Neuronal stem cell (in vitro differentiated cells): Measurements from ENCODE around the gene CHAD.
A peak's percentile ranks its signal among the peaks of the same experiment; 100 is the strongest.

Source experiments
- DNase-seq: peaks from one replicate; pipeline ENCODE4 v3.0.0-alpha.2; 2013; ENCODE audit warnings: low spot score
- H2AFZ ChIP-seq: one replicate; pipeline ENCODE4 v1.6.1; 2013; ENCODE audit warnings: mild to moderate bottlenecking, low read length, inconsistent platforms
- H2AK5ac ChIP-seq: 2 replicates; pipeline ENCODE4 v1.6.1; 2013; ENCODE audit warnings: low read depth, mild to moderate bottlenecking, inconsistent platforms, low read length, moderate library complexity, mixed read lengths
- H2BK120ac ChIP-seq: 2 replicates; pipeline ENCODE4 v1.6.1; 2013; ENCODE audit warnings: low read depth, mild to moderate bottlenecking, inconsistent platforms, low read length, moderate library complexity, mixed read lengths
- H2BK12ac ChIP-seq: one replicate; pipeline ENCODE4 v1.6.1; 2013; ENCODE audit warnings: low read length, inconsistent platforms
- H2BK15ac ChIP-seq: 2 replicates; pipeline ENCODE4 v1.6.1; 2013; ENCODE audit warnings: mild to moderate bottlenecking, low read length, inconsistent platforms, mixed read lengths
- H2BK5ac ChIP-seq: one replicate; pipeline ENCODE4 v1.6.1; 2013; ENCODE audit warnings: inconsistent platforms, mild to moderate bottlenecking, low read length, moderate library complexity
- H3K14ac ChIP-seq: one replicate; pipeline ENCODE4 v1.6.1; 2013; ENCODE audit warnings: low read length, inconsistent platforms
- H3K18ac ChIP-seq: 2 replicates; pipeline ENCODE4 v1.6.1; 2013; ENCODE audit warnings: low read length, inconsistent platforms
- H3K23ac ChIP-seq: 2 replicates; pipeline ENCODE4 v1.6.1; 2013; ENCODE audit warnings: low read depth, mild to moderate bottlenecking, mixed read lengths, low read length, inconsistent platforms; ENCODE audit not compliant: poor library complexity
- H3K27ac ChIP-seq: replicated peaks from 3 replicates; pipeline ENCODE4 v1.5.1; 2013; ENCODE audit warnings: low read length, inconsistent platforms
- H3K27me3 ChIP-seq, 3 experiments: 2 replicates each; pipeline ENCODE4 v1.6.1; 2013; ENCODE audit warnings: low read length in 3 of 3, mild to moderate bottlenecking in 2 of 3, inconsistent platforms in 1 of 3, low read depth in 1 of 3, mixed read lengths in 1 of 3, moderate library complexity in 1 of 3; ENCODE audit not compliant: control insufficient read depth in 3 of 3, insufficient read depth in 3 of 3
- H3K36me3 ChIP-seq, 2 donors: replicated peaks in 1 of 2; 2 replicates each; pipeline ENCODE4 v1.6.1; 2013; ENCODE audit warnings: low read length in 2 of 2; ENCODE audit not compliant: control insufficient read depth in 2 of 2, insufficient read depth in 2 of 2
- H3K4ac ChIP-seq: 2 replicates; pipeline ENCODE4 v1.6.1; 2013; ENCODE audit warnings: inconsistent platforms, mild to moderate bottlenecking, low read length, moderate library complexity
- H3K4me1 ChIP-seq, 2 donors: 1 replicate in 1 of 2; 2 replicates in 1 of 2; pipeline ENCODE4 v1.6.1; 2013; ENCODE audit warnings: low read length in 2 of 2, low read depth in 1 of 2; ENCODE audit not compliant: control insufficient read depth in 2 of 2, insufficient read depth in 1 of 2
- H3K4me2 ChIP-seq: one replicate; pipeline ENCODE4 v1.6.1; 2013; ENCODE audit warnings: mild to moderate bottlenecking, low read length, inconsistent platforms; ENCODE audit not compliant: insufficient read depth, poor library complexity, severe bottlenecking
- H3K4me3 ChIP-seq, 2 donors: 2 replicates each; pipeline ENCODE4 v1.5.1; 2013; ENCODE audit warnings: low read length in 2 of 2, mild to moderate bottlenecking in 2 of 2, inconsistent platforms in 1 of 2, moderate library complexity in 1 of 2
- H3K79me1 ChIP-seq: one replicate; pipeline ENCODE4 v1.6.1; 2013; ENCODE audit warnings: low read depth, mild to moderate bottlenecking, inconsistent platforms, low read length, moderate library complexity
- H3K9ac ChIP-seq: one replicate; pipeline ENCODE4 v1.6.1; 2013; ENCODE audit warnings: mild to moderate bottlenecking, low read depth, low read length, inconsistent platforms; ENCODE audit not compliant: poor library complexity
- H3K9me3 ChIP-seq, 2 donors: replicated peaks in 1 of 2; 2 replicates each; pipeline versions ENCODE3 to v1.6.1; 2013; ENCODE audit warnings: low read length in 2 of 2, mild to moderate bottlenecking in 2 of 2, inconsistent platforms in 1 of 2, low read depth in 1 of 2, mixed read lengths in 1 of 2, moderate library complexity in 1 of 2; ENCODE audit not compliant: control insufficient read depth in 2 of 2, insufficient read depth in 1 of 2
- H4K8ac ChIP-seq: one replicate; pipeline ENCODE4 v1.6.1; 2013; ENCODE audit warnings: low read depth, mild to moderate bottlenecking, inconsistent platforms, low read length, moderate library complexity
- H4K91ac ChIP-seq: one replicate; pipeline ENCODE4 v1.6.1; 2013; ENCODE audit warnings: low read length, low read depth, mild to moderate bottlenecking, inconsistent platforms; ENCODE audit not compliant: poor library complexity
- WGBS, 2 donors: extraction: QIAGEN DNeasy Blood & Tissue Kit; methylation state at CpG; one replicate each; pipeline ENCODE4 v1.1.7; 2013; ENCODE audit warnings: missing lambda C conversion rate in 2 of 2, mixed read lengths in 1 of 2; ENCODE audit not compliant: insufficient read length in 2 of 2, insufficient replicate concordance in 1 of 2; ENCODE audit errors: extremely low coverage in 2 of 2; 5-methylcytosine and 5-hydroxymethylcytosine counted together

Gene CHAD

GRCh38 chr17:50482110-50482509 lies 13.4 kb upstream of the CHAD start:
- Histone ChIP-seq H2AFZ (no peak overlapping the region), H3K23ac (peak overlapping the region; percentile 26)
- no CpG with 5 or more reads among the region's 23 CpGs for WGBS, 2 donors

GRCh38 chr17:50481648-50482047 lies 13.0 kb upstream of the CHAD start:
- H2BK15ac ChIP-seq: no peak overlapping the region
- no peak overlapping the region for H2BK120ac ChIP-seq
- no peaks in the 10 kb centered on the region for H3K9me3 ChIP-seq
- no peak for DNase-seq
- no peak overlapping the region for H2BK5ac ChIP-seq
- H3K79me1 ChIP-seq: no peaks in the 10 kb centered on the region
- no peak overlapping the region for H4K8ac ChIP-seq
- H2AK5ac ChIP-seq: no peak overlapping the region
- WGBS, 2 donors: no CpG with 5 or more reads among the region's 4 CpGs
- H3K14ac ChIP-seq: no peak overlapping the region
- H2BK12ac ChIP-seq: no peak overlapping the region
- H3K4me3 ChIP-seq: no peak overlapping the region
- no peak overlapping the region for H3K27ac ChIP-seq
- H3K27me3 ChIP-seq: peaks cover 0 to 4% (median 2%) of the 10 kb centered on the region in 3 experiments
- peaks cover 5 to 7% of the 10 kb centered on the region in 2 donors for H3K4me1 ChIP-seq
- H3K36me3 ChIP-seq: peaks cover 2 to 18% of the 10 kb centered on the region in 2 donors
- H3K4ac ChIP-seq: no peak overlapping the region
- no peak overlapping the region for H3K23ac ChIP-seq
- no peak overlapping the region for H2AFZ ChIP-seq
- H3K4me2 ChIP-seq: no peak overlapping the region
- H3K9ac ChIP-seq: no peak overlapping the region
- no peak overlapping the region for H4K91ac ChIP-seq
- H3K18ac ChIP-seq: no peak overlapping the region

More at GRCh38 chr17:50482110-50482509, 13.4 kb upstream of the CHAD start:
- Histone ChIP-seq H3K79me1 (no peaks in the 10 kb centered on the region), H3K4me2 (no peak overlapping the region), H2BK5ac (no peak overlapping the region), H3K9ac (no peak overlapping the region), H3K18ac (peak overlapping the region; percentile 61), H3K4me1 (peaks cover 5 to 7% of the 10 kb centered on the region in 2 donors), H3K9me3 (no peaks in the 10 kb centered on the region), H2AK5ac (peak overlapping the region; percentile 67), H4K91ac (no peak overlapping the region), H3K36me3 (peaks cover 2 to 18% of the 10 kb centered on the region in 2 donors), H3K27ac (no peak overlapping the region), H2BK15ac (no peak overlapping the region), H2BK12ac (no peak overlapping the region), H3K27me3 (peaks cover 0 to 2% (median 0%) of the 10 kb centered on the region in 3 experiments), H2BK120ac (no peak overlapping the region), H3K14ac (peak overlapping the region; percentile 84), H3K4ac (peak overlapping the region; percentile 17), H3K4me3 (no peak overlapping the region), H4K8ac (no peak overlapping the region)
- no peak for DNase-seq

- H2AK5ac ChIP-seq: no peak overlapping the region
- H3K23ac ChIP-seq: no peak overlapping the region
- H3K27ac ChIP-seq: no peak overlapping the region
- H3K9me3 ChIP-seq: no peaks in the 10 kb centered on the region
- no peak overlapping the region for H3K18ac ChIP-seq
- no peak overlapping the region for H3K9ac ChIP-seq
- DNase-seq: no peak
- H3K14ac ChIP-seq: no peak overlapping the region
- H3K36me3 ChIP-seq: peaks cover 2 to 18% of the 10 kb centered on the region in 2 donors
- WGBS, 2 donors: 100% methylated on average over 1 of the region's 2 CpGs; no CpG with 5 or more reads in 1 of the 2 donors
- no peak overlapping the region for H2BK12ac ChIP-seq
- no peak overlapping the region for H2BK5ac ChIP-seq
- peaks cover 0 to 9% (median 6%) of the 10 kb centered on the region in 3 experiments for H3K27me3 ChIP-seq
- H3K4me2 ChIP-seq: no peak overlapping the region
- no peak overlapping the region for H3K4me3 ChIP-seq
- H2BK15ac ChIP-seq: no peak overlapping the region
- H3K79me1 ChIP-seq: no peaks in the 10 kb centered on the region
- H4K8ac ChIP-seq: no peak overlapping the region
- H3K4ac ChIP-seq: no peak overlapping the region
- peaks cover 5 to 7% of the 10 kb centered on the region in 2 donors for H3K4me1 ChIP-seq
- H4K91ac ChIP-seq: no peak overlapping the region
- no peak overlapping the region for H2BK120ac ChIP-seq
- no peak overlapping the region for H2AFZ ChIP-seq
Measured at GRCh38 chr17:50480854-50481490, 12.3 kb upstream of the CHAD start.

- H2AK5ac ChIP-seq: peak overlapping the region; percentile 60
- no CpG with 5 or more reads among the region's 7 CpGs for WGBS, 2 donors
- H2BK5ac ChIP-seq: no peak overlapping the region
- no peak overlapping the region for H3K9ac ChIP-seq
- peaks cover 2 to 18% of the 10 kb centered on the region in 2 donors for H3K36me3 ChIP-seq
- H4K91ac ChIP-seq: no peak overlapping the region
- H3K4me3 ChIP-seq: no peak overlapping the region
- H2BK15ac ChIP-seq: no peak overlapping the region
- no peak overlapping the region for H4K8ac ChIP-seq
- H3K4me2 ChIP-seq: no peak overlapping the region
- H2BK12ac ChIP-seq: no peak overlapping the region
- peaks cover 0 to 14% (median 6%) of the 10 kb centered on the region in 3 experiments for H3K27me3 ChIP-seq
- no peaks in the 10 kb centered on the region for H3K9me3 ChIP-seq
- H2AFZ ChIP-seq: no peak overlapping the region
- H3K4me1 ChIP-seq: peaks cover 5 to 7% of the 10 kb centered on the region in 2 donors
- no peak for DNase-seq
- H3K23ac ChIP-seq: no peak overlapping the region
- no peaks in the 10 kb centered on the region for H3K79me1 ChIP-seq
- no peak overlapping the region for H3K27ac ChIP-seq
- H3K18ac ChIP-seq: no peak overlapping the region
- H3K14ac ChIP-seq: no peak overlapping the region
- H2BK120ac ChIP-seq: no peak overlapping the region
- H3K4ac ChIP-seq: no peak overlapping the region
Measured at GRCh38 chr17:50480142-50480764, 11.6 kb upstream of the CHAD start.
